Ascending aorta (tissue), 2 donors: ENCODE measurements around the gene YKT6. TPM values are rescaled to one million over a fixed set of nuclear protein-coding genes. Genes with fewer than 3 reads are reported as not detected.

Experiments used
- DNase-seq, 2 donors: peaks; one replicate each; pipeline ENCODE4 v3.0.0-alpha.2; 2019; ENCODE audit warnings: low spot score in 2 of 2
- H3K27ac ChIP-seq, 2 donors: fragments of 200-600 bp; sonication (generic); one replicate each; pipeline ENCODE4 v1.5.1; 2016 to 2017; ENCODE audit warnings: mild to moderate bottlenecking in 1 of 2
- H3K27me3 ChIP-seq: fragments of 200-600 bp; sonication (generic); one replicate; pipeline ENCODE4 v1.5.1; 2017
- H3K36me3 ChIP-seq, 2 donors: fragments of 200-600 bp; sonication (generic); one replicate each; pipeline ENCODE4 v1.5.1; 2016
- H3K4me1 ChIP-seq, 2 donors: fragments of 200-600 bp; sonication (generic); one replicate each; pipeline ENCODE4 v1.5.1; 2016 to 2017; ENCODE audit warnings: mild to moderate bottlenecking in 1 of 2
- H3K4me3 ChIP-seq, 2 donors: fragments of 200-600 bp; sonication (generic); one replicate each; pipeline ENCODE4 v1.5.1; 2016 to 2017; ENCODE audit warnings: mild to moderate bottlenecking in 1 of 2
- H3K9me3 ChIP-seq, 2 donors: fragments of 200-600 bp; sonication (generic); one replicate each; pipeline ENCODE4 v1.5.1; 2016
- CTCF ChIP-seq, 3 experiments: fragments of 200-600 bp in 2 of 3; fragments of 450-650 bp in 1 of 3; sonication (generic) in 2 of 3; IDR thresholded peaks; one replicate each; pipeline ENCODE4 v1.5.1; 2016 to 2019; ENCODE audit warnings: antibody characterized with exemption in 3 of 3, mild to moderate bottlenecking in 1 of 3, moderate library complexity in 1 of 3
- intact Hi-C: fragments of 100-400 bp; cut with DNase I; formaldehyde crosslinking; loops from one replicate; pipeline ENCODE4 v1.15.1; 2023
- total RNA-seq: library from RNA; depleted of rRNA; stranded (reverse); fragments of >200 nt; gene quantifications from one replicate; pipeline ENCODE4 v1.1.0, GENCODE V29; 2016

YKT6 gene
- total RNA-seq, 1 donor from 2014 or later, result 40.1 TPM

DNA sequence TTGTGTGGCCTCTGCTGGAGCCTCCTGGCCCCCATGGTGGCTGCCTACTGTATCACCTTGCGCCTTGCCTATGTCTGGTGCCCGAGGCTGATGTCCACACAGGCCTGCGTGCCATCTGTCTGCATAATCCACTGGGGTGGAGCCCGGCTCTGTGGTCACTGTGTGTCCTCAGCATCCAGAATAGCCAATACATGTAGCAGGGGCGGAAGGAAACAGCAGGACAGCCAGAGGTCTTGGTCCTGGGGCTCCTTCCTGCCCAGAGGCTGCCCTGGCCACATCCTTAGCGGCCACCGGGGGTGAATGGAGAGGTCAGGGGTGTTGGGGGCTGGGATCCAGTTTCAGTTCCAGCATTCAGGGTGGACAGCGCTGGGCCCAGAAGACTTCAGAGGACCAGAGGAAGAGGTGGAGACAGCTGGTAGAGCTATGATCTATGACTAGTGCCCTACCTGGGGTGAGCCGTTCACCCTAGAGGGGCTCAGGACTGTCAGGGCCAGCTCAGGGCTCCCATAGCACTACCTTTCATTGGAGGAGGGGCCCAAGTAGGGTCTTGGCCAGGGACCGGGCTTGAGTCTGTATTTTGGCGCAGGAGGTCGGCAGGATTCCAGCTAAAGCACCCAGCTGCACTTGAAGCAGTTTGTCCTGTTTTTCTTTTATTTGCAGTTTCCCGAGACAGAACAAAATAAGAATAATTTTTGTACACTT, 15.9 kb downstream of the YKT6 start:
- H3K27ac ChIP-seq, result no peak overlapping the region
- intact Hi-C loops, result no loop called here

GRCh38 chr7:44217223-44217714, 16.5 kb downstream of the YKT6 start:
- Histone ChIP-seq H3K36me3 (peaks cover 7 to 16% of the 10 kb centered on the region in 2 donors), H3K27me3 (no peaks in the 10 kb centered on the region), H3K4me3 (no peak overlapping the region), H3K4me1 (no peaks in the 10 kb centered on the region), H3K9me3 (no peaks in the 10 kb centered on the region), H3K27ac (no peak overlapping the region)
- no peak for TF ChIP-seq CTCF (IDR thresholded peaks at IDR 0.05)
- no peak for DNase-seq
- intact Hi-C loops, result no loop called here

More for the DNA sequence above, 15.9 kb downstream of the YKT6 start:
- TF ChIP-seq CTCF (IDR thresholded peaks at IDR 0.05), result no peak
- H3K4me3 ChIP-seq, result no peak overlapping the region
- H3K4me1 ChIP-seq, result no peaks in the 10 kb centered on the region
- H3K9me3 ChIP-seq, result no peaks in the 10 kb centered on the region
- no peaks in the 10 kb centered on the region for H3K27me3 ChIP-seq
- no peak for DNase-seq
- peaks cover 13 to 22% of the 10 kb centered on the region in 2 donors for H3K36me3 ChIP-seq

DNA sequence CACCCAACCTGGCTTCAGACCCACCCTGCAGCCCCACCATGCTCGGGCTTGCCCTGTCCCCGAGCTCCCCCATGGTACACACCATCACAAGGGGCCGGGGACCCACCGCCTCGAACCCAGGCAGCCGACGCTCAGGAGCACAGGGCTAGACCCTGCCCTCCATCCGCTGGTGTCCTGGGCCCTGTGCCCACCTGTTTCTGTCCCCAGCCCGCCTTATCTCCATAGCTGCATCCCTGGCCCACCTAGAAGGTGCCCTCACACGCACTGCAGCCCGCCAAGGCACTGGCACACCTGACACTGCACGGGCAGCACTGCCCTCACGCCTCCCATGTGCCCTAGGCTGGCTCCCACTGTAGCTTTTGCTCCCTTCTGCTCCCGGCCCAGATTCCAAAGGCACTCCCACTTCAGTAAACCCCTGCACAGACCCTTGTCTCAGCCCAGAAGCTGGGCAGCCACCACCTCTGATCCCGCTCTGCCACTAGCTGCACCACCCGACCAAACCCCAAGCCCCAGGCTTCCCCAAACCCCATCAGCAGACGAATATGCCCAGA, 17.1 kb downstream of the YKT6 start:
- Histone ChIP-seq H3K27ac (no peak overlapping the region), H3K9me3 (no peaks in the 10 kb centered on the region), H3K36me3 (peaks cover under 1 to 9% of the 10 kb centered on the region in 2 donors), H3K4me1 (no peaks in the 10 kb centered on the region), H3K27me3 (no peaks in the 10 kb centered on the region), H3K4me3 (no peak overlapping the region)
- TF ChIP-seq CTCF (IDR thresholded peaks at IDR 0.05), result no peak
- intact Hi-C loops, result no loop called here
- DNase-seq, result no peak

DNA sequence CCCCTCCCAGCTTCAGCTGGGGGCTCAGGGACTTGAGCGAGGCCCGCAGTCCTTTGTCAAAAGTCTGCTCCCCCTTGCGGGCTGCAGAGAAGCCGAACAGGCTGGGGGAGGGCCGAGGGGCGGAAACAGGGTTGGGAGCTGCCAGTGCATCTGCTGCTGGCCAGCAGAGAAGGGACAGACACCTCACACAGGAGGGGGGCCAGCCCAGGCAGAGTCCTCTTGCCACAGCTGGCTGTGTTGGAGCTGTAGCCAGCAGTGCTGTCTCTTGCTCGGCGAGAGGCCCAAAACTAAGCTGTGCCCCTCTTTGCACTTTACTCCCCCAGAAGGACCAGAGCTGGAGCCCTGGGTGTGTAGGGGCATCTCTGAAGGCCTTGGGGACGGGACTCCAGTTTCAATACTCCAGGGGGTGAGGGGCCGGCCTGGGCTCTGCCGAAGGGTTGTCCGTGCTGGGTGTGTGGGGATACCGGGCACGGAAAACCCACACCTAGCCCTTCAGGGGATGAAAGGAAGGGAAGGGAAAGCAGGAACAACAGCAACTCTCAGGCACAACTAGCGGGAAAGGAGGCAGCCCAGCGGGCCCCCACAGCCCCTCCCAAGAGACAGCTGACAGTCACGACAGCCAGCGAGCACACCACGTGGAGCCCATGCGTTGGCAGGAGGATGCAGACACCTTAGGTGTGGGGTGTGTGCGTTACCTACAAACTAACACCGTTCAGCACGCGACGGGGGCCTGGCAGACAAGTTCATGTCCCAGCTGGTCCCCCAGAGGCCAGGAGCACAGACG, 17.8 kb downstream of the YKT6 start:
- H3K4me1 ChIP-seq, result no peaks in the 10 kb centered on the region
- no peak overlapping the region for H3K27ac ChIP-seq
- intact Hi-C loops, result no loop called here
- H3K9me3 ChIP-seq, result no peaks in the 10 kb centered on the region
- DNase-seq, result no peak
- H3K36me3 ChIP-seq, result peaks cover 0 to 3% of the 10 kb centered on the region in 2 donors
- no peak for TF ChIP-seq CTCF (IDR thresholded peaks at IDR 0.05)
- H3K4me3 ChIP-seq, result no peak overlapping the region
- no peaks in the 10 kb centered on the region for H3K27me3 ChIP-seq

GRCh38 chr7:44219371-44220045, 18.7 kb downstream of the YKT6 start:
- H3K27ac ChIP-seq, result no peak overlapping the region
- H3K9me3 ChIP-seq, result no peaks in the 10 kb centered on the region
- no peaks in the 10 kb centered on the region for H3K27me3 ChIP-seq
- TF ChIP-seq CTCF (IDR thresholded peaks at IDR 0.05), result no peak
- intact Hi-C loops, result no loop called here
- no peak for DNase-seq
- H3K4me1 ChIP-seq, result no peaks in the 10 kb centered on the region
- no peak overlapping the region for H3K4me3 ChIP-seq
- no peaks in the 10 kb centered on the region for H3K36me3 ChIP-seq
